Right lobe of liver (tissue), 4 donors: ENCODE results near the gene RIOK3.

ENCODE experiments used
- CTCF ChIP-seq, 4 donors: fragments of 200-600 bp in 3 of 4; fragments of 450-650 bp in 1 of 4; IDR thresholded peaks; one replicate each; pipeline versions ENCODE4 v1.5.1 to v1.8.0; 2016 to 2022; ENCODE audit warnings: antibody characterized with exemption in 4 of 4, mild to moderate bottlenecking in 2 of 4
- POLR2A ChIP-seq: fragments of 450-650 bp; IDR thresholded peaks from one replicate; pipeline ENCODE4 v1.6.1; 2017; ENCODE audit warnings: antibody characterized with exemption, mild to moderate bottlenecking
- donor health status: DM: no; HTN: no; CAD: no.
- donor health status: DM: no; HTN: no; CAD: no.
- donor health status: DM: no; HTN: yes; CAD: no.

- TF ChIP-seq POLR2A: no peak
- no peak for TF ChIP-seq CTCF (IDR thresholded peaks at IDR 0.05)
Measured at GRCh38 chr18:23501626-23502025, 48.5 kb downstream of the RIOK3 start.
